Activated CD8-positive, alpha-beta memory T cell treated with anti-CD3 and anti-CD28 coated beads, Interleukin-2, amount 50 U/mL, for 1 hour (primary cell): ENCODE measurements around the gene EP400.
"Not testable (repeated sequence)": the region's sequence is repeated elsewhere in the genome, so short reads cannot be mapped to it uniquely, and the experiment has no call there.

ENCODE experiments used
- DNase-seq: peaks from one replicate; pipeline ENCODE4 v3.0.0-alpha.2; 2020; ENCODE audit errors: extremely low read depth

EP400 gene

GRCh38 chr12:132089407-132089910 lies 139.7 kb downstream of the EP400 start:
- DNase-seq: no peak

- no peak for DNase-seq
Measured at GRCh38 chr12:132094269-132094891, 144.6 kb downstream of the EP400 start.

DNA sequence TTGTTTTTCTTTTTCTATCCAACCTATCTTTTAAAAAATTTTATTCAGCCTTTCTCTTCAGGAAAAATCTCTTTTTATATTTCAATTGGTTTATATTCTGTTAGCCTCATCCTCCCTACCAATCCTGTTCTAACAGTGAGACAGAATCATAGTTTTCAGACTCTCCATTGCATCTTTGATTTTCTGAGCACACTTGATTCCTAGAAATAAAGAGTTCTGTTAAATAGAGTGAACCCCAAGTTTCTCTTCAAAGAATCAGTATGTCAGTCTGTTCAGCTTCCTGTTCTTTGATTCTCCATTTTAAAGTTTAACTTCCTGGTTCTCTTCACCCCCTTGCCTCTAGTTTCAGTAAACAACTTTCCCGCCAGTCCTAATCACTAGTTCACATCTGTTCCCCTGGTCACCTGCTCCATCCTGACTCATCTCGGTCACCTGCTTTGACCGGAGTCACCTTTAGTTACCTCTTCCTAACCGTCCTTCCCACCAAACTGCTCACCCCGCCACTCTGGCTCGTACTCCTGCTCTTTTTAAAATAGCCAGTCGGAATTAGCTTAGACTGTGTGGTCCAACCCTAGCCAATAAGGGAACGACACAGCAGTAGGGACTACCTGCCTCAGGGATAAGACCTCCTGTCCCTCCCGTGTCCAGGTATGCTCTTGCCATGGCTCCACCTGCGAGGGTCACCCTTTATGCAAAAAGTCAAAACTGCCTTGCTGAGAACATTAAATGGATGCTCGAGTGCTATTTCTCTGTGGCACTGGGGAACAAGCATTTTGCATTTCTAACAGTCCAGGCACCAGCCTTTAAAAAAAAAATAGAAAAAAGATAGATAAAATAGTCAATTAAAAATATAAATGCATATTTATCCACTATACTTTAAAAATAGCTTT lies 146.0 kb downstream of the EP400 start:
- no peak for DNase-seq

DNA sequence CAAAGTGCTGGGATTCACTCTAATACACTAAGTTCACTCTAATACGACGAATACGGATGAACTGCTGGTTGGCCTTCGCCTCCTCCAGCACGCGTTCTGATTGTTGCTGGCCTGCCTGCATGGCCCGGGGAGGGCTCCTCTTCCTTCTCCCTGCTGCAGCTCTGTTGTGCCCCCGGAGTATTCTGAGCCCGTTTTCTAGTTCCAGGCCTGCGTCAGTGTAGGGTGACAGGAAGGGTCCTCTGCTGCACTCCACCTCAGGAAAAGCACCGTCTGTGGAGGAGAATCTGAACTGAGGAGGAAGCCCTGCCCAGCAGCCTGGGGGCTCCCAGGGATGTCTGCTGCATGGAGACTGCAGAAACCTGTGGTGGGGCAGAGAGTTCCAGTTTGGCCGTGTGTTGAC lies 150.0 kb downstream of the EP400 start:
- DNase-seq: no peak

- no peak for DNase-seq
Measured at GRCh38 chr12:132100306-132101065, 150.7 kb downstream of the EP400 start.

DNA sequence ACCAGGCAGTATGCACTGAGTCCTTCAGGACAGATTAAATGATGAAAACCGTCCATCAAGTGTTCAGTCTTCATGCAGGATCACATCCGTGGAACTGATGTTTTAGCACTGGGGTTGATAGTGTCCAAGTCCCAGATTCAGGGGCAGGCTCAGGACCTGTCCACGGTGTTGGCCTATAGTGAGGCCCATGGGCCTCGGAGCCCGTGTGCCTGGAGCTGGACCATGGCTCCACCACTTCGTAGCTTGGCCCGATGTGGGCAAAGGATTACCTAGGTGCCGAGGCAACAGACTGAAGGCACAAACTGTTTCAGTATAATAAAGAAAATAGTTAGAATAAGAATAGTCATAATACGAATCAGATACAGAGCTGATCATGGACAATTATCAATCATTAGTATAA lies 152.6 kb downstream of the EP400 start:
- DNase-seq: no peak

- not testable (repeated sequence) for DNase-seq
Measured at GRCh38 chr12:132103072-132103471, 153.3 kb downstream of the EP400 start.

GRCh38 chr12:132103542-132104308 lies 154.0 kb downstream of the EP400 start:
- no peak for DNase-seq

GRCh38 chr12:132105467-132105866 lies 155.7 kb downstream of the EP400 start:
- no peak for DNase-seq

DNA sequence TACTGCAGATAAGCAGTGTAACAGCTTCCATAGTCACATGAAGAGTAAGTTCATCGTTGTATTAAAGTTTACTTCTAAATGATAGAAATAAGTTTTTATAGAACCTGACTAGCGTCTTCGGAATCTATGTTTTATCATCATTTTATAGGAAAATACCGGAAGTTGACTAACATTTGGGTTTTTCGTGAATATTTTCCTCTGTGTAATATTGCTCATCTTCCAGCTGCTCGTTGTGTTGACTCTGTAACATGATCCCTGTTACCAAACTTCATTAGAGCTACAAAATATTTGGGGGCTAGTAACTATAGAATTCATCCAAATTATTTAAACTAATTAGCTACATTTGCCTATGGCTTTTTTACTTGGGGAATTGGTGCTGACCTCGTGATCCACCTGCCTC lies 157.2 kb downstream of the EP400 start:
- no peak for DNase-seq

- no peak for DNase-seq
Measured at GRCh38 chr12:132108211-132108832, 158.6 kb downstream of the EP400 start.

DNA sequence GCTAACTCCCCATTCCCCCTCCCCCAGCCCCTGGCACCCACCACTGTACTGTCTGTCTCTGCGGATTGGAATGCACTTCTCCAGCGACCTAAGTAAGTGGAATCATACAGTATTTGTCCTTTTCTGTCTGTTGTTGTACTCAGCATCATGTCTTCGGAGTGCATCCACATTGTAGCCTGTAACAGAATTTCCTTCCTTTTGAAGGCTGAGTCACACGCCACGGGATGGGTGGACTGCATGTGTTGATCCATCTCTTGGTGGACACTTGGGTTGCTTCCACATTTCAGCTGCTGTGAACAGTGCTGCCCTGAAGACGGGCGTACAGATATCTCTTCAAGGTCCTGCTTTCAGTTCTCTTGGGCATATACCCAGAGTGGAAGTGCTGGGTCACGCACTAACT lies 160.0 kb downstream of the EP400 start:
- no peak for DNase-seq

DNA sequence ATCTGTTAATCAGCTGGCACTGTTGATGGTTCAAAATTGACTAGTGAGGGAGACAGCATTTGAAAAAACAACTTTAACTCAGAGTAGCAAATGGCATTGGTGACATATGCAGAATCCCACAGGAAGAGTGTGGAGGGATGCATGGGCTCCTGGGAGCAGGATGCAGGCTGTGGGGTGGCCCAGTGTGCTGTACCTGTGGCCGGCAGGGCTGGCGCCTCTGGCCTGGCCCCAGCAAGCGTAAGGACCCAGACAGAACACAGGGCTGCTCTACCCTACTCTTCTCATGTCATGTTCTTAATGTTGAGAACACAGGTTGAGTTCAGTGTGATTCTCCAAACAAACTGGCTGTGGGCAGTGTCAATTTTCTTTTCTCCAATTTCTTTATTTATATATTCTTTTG lies 160.9 kb downstream of the EP400 start:
- DNase-seq: no peak

- no peak for DNase-seq
Measured at GRCh38 chr12:132111654-132112304, 162.0 kb downstream of the EP400 start.

GRCh38 chr12:132114667-132115066 lies 164.9 kb downstream of the EP400 start:
- DNase-seq: no peak

- no peak for DNase-seq
Measured at GRCh38 chr12:132115500-132115899, 165.8 kb downstream of the EP400 start.

GRCh38 chr12:132116709-132117557 lies 167.2 kb downstream of the EP400 start:
- no peak for DNase-seq

DNA sequence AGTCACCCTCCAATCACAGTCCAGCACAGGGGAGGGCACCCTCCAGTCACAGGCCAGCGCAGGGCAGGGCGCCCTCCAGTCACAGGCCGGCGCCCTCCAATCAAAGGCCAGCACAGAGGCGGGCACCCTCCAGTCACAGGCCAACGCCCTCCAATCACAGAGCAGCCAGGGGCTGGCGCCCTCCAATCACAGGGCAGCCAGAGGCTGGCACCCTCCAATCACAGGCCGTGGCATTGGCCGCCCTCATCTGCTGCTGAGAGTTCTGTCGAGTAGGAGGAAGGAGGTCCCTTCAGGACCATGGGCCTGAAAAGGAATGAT lies 167.8 kb downstream of the EP400 start:
- DNase-seq: no peak

- DNase-seq: no peak
Measured at GRCh38 chr12:132118876-132119275, 169.1 kb downstream of the EP400 start.

DNA sequence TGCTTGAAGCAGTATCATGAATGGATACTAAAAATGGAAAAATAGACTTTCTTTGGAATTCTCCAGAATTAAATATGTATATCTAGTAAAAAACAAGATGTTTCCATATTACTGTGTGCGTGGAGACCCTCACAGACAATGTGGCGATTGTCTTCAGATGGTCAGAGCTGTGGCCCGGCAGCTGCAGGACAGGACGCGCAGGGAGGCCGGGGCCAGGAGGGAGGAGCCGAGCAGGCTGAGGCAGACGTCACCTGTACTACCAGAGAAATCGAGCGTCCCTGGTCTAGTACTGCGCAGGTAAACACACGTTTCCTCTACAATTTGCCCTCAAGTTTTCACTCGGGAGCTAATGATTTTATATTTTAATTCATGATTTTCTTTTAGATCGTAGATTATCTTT lies 171.5 kb downstream of the EP400 start:
- DNase-seq: no peak
